Stimulated activated CD8-positive, alpha-beta memory T cell treated with anti-CD3 and anti-CD28 coated beads, Interleukin-7, amount 100 ng/mL, for 48 hours (primary cell): Measurements from ENCODE around the gene PSMG2.
"Not testable (repeated sequence)": the region's sequence is repeated elsewhere in the genome, so short reads cannot be mapped to it uniquely, and the experiment has no call there.

ENCODE experiments used
- DNase-seq, 2 donors: peaks; one replicate each; pipeline ENCODE4 v3.0.0-alpha.2; 2020; ENCODE audit warnings: low read depth in 1 of 2; ENCODE audit errors: extremely low read depth in 1 of 2

Gene PSMG2

GRCh38 chr18:12721495-12722275 is 18.8 kb downstream of the PSMG2 start:
- no peak for DNase-seq

DNA sequence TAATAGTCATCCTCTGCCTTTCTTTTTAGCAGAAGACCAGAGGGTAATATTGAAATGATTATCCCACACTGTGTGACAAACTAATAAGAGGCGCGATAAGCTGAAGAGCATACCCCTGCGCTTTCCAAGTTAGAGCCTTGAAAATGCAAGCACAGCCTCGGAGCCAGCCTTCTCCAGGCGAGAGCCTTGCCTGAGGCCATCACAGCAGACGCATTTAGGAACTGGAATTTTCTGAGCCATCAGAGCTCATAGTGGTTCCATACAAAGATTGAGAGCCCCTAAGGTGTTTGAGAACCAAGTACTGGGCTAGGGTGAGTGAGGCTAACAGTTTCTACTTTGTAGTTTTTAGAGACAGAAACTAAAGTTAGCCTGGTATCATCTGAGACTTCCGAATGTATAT is 19.9 kb downstream of the PSMG2 start:
- DNase-seq: no peak

- no peak for DNase-seq
These were observed 23.5 kb downstream of the PSMG2 start for GRCh38 chr18:12726331-12726730.

DNA sequence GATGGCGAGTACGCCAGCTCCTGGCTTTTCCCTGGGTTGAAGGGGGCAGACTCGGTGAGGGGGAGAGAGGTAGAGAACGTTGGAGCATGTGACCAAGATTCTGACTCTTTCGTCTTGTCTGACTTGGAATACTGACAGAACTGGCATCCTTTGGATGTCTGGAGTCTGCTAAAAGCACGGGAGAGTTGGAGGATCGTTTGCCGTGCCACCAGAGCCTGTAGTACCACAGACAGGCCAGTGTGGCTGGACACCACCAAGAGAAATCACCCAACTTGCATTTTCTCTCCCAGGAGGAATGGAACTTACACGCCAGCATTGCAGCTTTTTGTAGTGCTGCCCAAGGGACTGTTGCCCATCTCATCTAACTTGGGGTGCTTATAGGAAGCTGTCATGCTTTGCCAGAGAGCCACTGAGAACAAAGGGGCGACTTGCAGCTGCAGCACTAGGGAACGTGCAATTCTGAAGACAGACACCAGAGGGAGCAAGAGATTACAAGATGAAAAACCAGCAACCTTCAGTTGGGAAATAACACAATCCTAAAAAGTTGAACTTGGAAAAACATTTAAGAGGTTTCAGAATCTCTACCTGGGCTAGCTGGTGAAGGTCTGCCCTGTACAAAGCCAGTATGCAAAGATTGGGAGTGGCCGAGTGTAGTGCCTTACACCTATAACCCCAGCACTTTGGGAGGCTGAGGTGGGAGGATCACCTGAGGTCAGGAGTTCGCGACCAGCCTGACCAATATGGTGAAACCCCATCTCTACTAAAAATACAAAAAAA is 24.1 kb downstream of the PSMG2 start:
- DNase-seq: peak in 1 of 2 donors; percentile 12

DNA sequence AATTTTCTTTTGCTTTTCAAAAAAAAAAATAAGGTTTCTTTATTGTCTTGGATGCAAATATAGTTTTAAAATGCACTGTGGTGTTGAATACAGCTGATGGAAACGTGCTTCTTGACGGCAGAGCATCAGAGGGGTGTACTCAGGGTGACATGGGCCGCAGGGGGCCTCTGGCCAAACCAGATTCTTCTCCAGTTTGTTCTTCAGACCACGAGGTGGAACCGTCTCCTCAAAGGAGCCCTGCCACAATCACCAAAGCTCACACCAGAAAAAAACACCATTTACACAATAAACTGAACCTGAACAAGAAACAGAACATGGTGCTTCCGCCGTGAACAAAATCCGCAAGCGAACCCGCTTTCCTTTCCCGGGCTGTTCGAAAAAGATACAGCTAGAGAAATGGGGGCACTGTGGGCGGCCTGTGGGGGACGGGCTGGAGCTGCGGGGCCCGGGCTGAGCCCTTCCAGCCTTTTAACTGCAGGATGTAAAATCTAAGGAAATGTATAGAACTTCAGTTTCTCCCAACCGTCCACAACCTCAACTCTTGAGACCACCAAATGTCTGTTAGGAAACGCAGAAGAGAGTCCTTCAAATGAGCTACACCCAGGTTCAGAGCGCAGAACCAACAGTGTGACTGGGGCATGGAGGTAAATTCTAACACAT is 34.5 kb downstream of the PSMG2 start:
- DNase-seq: no peak

GRCh38 chr18:12741351-12741750 is 38.5 kb downstream of the PSMG2 start:
- no peak for DNase-seq

- no peak for DNase-seq
These were observed 39.6 kb downstream of the PSMG2 start for GRCh38 chr18:12742453-12742852.

DNA sequence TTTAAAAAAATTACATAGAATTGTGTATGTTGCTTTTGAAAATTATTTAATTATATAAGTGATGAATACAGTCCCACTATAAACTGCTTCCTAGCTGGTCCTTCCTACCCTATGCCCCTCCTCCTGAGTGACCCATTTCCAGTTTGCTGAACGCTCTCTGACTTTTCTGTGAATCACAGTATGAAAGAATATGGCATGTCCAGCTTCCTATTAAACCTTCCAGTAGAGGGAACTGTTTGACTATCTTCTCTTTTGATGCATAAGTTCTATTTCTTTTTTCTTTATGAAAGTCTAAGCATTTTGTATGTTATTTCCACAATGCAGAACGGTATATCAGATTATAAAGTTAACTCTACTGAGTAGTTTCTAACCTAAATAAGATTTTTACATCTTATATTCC is 41.3 kb downstream of the PSMG2 start:
- DNase-seq: no peak

DNA sequence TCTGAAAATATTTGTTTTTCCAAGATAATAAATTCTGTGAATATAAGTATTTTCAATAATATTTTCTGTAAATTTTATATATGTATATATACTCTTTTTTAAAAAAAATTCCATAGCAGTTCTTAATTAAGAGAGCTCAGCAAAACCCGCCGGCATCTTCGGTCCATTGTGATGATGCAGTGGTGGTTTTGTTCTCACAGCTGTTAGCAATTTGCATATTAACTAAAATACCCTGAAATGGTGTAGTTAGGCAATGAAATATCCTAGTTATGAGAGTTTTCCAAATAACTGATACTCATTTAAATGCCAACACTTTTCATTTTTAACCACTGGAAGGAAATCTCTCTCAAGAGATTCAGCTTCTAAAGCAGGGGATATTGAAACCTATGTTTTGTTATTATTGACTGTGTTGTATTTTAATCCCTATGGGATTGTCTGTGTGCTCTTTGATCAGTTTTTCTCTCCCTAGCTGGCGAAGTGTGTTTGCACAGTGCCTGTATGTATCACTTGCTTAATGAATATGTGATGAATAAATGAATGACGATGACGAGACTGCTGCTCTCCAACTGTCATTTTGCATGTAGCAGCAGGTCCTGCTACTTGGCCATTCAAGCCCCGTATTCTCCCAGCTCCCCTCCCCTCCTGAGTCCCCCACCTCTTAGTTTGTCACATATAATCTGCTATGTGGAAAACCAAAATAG is 42.4 kb downstream of the PSMG2 start:
- no peak for DNase-seq

- no peak for DNase-seq
These were observed 44.9 kb downstream of the PSMG2 start for GRCh38 chr18:12747530-12748315.

DNA sequence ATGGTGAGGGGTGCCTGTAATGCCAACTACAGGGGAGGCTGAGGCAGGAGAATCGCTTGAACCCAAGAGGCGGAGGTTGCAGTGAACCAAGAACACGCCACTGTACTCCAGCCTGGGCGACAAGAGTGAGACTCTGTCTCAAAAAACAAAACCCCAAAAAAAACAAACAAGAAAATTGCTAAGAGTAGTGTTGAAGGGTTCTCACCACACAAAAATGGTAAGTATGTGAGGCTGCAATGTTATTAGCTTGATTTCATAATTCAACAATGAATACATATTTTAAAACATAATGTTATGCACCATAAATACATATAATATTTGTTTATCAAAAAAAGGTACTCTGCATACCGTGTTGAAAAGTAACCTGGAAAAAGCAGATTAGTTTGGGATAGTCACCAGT is 45.8 kb downstream of the PSMG2 start:
- DNase-seq: no peak

DNA sequence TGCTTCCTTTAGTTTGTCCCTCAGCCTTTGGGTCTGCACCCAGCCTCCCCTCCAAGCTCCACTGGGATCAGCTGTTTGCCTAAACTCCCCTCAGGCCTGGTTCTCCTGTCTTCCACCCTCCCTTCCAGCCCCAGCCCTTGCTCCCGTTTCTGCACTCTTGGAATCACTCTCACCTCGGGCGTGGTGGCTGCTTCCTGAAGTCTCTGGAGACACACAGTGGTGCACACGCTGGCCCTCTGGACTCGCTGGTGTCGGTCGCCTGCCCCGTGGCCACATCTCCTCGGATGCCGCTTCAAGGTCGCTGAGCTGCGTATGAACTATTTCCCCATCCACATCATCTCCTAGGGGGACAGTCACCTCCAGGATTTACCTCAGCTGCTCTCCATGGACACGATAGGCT is 46.3 kb downstream of the PSMG2 start:
- DNase-seq: no peak

DNA sequence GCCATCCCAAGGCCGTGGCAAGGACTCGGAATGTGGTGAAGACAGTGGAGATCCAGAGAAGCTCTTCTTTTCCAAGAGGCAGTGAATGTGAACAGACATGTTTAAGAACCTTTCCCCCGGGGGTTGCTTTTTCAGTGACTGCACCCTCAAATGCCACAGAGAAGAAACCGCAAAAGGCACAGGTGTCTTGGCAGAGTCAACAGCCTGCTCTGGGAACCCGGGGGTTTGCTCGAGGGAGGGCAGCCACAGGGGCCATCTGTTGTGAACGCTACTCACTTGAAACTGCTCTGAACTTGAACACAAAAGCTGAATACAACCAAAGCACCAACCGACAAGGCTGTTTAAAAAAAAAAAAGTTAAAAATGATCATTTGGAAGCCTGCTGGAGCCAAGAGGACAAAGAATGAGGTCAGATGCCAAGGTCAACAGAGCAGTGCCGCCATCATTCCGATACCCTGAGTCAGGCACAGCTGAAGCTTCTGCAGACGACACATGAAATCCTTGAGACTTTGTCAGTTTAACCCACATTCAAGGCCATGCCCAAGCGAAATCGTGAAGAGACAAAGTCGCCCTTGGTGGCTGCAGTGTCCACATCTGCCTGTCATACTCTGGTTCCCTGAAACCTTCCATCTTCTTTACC is 47.4 kb downstream of the PSMG2 start:
- peak in 1 of 2 donors; percentile 34 for DNase-seq

DNA sequence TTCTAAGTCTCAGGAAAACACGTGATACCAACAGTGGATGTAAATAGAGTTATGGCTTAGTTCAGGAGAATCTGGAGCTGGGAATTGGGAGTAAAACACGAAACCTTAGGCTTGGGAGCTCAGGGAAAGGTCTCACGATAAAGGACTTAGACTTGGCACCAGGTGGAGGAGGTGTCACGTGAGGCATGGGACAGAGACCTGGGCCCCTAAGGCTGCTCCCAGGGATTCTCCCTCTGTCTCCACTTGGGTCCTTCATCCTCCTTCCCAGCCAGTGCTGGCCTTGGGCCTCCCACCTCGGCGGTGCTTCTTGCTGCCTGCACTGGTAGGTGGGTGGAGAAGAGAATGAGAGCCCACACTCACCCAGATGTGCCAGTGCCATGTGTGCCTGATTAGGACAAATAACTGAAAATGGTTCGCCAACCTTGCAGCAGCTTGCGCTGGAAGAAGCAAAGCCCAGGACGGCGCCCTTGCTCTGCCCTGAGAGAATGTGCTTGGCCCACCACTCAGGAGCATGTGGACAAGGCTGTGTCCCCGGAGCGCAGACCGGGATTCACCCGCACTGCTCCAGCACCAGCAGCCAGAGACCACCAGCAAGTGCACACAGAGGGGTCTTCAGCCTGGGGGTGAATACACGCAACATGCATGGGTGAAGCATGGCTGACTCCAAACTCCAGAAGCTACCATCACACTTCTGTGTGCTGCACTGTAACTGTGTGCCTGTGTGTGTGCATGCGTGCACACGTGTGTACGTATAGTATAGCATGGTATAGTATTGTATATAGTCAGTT is 48.1 kb downstream of the PSMG2 start:
- no peak for DNase-seq

DNA sequence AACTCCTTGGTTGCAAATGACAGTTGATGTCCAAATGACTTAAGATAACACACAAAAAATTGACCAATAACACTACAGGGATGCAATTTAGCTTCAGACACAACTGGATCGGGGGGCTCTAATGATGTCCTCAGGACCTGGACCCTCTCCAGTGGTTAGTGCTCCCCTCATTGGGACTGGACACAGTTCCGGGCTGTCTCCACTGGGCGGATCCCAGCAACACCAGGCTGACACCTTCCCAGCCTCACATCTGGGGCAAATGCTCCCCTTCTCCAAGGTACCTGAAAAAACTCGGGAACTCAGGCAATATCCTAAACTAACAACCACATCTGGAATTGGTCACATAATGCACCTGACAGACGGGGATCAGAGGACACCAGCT is 48.7 kb downstream of the PSMG2 start:
- DNase-seq: no peak

GRCh38 chr18:12751891-12752290 is 49.0 kb downstream of the PSMG2 start:
- DNase-seq: no peak

GRCh38 chr18:12754511-12754910 is 51.7 kb downstream of the PSMG2 start:
- DNase-seq: no peak

GRCh38 chr18:12755606-12756005 is 52.8 kb downstream of the PSMG2 start:
- DNase-seq: not testable (repeated sequence)

DNA sequence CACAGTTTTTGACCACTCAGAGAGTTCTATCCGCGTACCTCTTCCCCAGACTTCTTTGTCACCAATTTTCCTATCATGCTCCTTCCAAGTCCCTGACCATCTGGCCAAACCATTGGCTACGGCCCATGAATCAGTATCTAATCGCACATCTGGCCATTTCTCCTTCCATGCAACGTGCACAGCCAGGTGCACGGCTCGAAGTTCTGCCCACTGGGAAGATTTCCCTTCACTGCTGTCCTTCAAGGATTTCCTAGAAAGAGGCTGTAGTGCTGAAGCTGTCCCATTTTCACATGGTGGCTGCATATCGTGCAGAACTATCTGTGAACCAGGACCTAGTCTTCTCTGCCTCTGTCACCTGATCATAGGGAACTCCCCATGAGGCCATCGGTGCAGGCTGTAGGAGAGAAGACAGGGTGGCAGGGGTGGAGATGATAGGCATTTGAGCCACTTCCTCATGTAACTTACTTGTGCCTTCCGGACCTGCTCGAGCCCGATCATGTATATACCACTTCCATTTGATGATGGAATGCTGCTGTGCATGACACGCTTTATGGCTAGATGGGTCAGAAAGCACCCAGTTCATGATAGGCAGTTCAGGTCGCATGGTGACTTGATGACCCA is 53.9 kb downstream of the PSMG2 start:
- not testable (repeated sequence) for DNase-seq
